NCI-H748 (cell line): ENCODE measurements around the gene CLEC10A.

Source experiments
- DNase-seq: peaks from one replicate; lab custom pipeline; 2025; ENCODE audit not compliant: unreplicated experiment; lab: John Stamatoyannopoulos, UW

The CLEC10A gene

GRCh38 chr17:7042501-7043181 lies 37.4 kb downstream of the CLEC10A start:
- DNase-seq: no peak

- DNase-seq: no peak
Observed at GRCh38 chr17:7041607-7042500, 38.2 kb downstream of the CLEC10A start.

DNA sequence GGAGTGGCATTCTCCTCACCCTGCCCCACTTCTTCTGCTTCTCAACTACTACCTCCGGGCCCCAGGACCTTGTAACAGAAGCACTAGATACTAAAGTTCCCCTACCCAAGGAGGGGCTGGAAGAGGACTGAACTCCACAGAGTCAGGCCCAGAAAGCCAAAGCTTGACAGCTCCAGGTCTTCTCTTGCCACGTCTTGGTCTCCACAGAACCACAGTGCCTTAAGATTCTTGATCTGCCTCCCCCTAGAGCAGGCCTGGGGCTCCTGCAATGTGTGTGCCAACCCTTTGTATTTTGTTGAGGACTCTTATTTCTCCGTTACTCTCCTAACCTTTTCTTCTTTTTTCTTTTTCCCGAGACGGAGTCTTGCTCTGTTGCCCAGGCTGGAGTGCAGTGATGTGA lies 40.2 kb downstream of the CLEC10A start:
- no peak for DNase-seq

DNA sequence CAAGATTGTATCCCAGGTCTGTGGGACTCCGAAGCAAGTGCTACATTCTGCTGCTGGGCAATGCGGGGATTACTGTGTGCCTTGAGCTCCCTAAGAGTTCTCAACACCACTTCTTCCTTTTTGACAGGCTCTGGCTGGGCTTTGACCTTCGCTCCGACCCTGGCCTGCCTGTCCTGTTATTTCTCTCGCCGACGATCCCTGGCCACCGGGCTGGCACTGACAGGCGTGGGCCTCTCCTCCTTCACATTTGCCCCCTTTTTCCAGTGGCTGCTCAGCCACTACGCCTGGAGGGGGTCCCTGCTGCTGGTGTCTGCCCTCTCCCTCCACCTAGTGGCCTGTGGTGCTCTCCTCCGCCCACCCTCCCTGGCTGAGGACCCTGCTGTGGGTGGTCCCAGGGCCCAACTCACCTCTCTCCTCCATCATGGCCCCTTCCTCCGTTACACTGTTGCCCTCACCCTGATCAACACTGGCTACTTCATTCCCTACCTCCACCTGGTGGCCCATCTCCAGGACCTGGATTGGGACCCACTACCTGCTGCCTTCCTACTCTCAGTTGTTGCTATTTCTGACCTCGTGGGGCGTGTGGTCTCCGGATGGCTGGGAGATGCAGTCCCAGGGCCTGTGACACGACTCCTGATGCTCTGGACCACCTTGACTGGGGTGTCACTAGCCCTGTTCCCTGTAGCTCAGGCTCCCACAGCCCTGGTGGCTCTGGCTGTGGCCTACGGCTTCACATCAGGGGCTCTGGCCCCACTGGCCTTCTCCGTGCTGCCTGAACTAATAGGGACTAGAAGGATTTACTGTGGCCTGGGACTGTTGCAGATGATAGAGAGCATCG lies 41.8 kb downstream of the CLEC10A start:
- no peak for DNase-seq

- DNase-seq: peak; percentile 98
Observed at GRCh38 chr17:7035591-7036368, 44.3 kb downstream of the CLEC10A start, which contains the start of gene SLC16A13. Gene SLC16A13, plus strand, starts transcription at chr17:7036015. Its CDS starts 368 bp downstream, at chr17:7036383.

- DNase-seq: no peak
Observed at GRCh38 chr17:7034955-7035590, 45.0 kb downstream of the CLEC10A start.

DNA sequence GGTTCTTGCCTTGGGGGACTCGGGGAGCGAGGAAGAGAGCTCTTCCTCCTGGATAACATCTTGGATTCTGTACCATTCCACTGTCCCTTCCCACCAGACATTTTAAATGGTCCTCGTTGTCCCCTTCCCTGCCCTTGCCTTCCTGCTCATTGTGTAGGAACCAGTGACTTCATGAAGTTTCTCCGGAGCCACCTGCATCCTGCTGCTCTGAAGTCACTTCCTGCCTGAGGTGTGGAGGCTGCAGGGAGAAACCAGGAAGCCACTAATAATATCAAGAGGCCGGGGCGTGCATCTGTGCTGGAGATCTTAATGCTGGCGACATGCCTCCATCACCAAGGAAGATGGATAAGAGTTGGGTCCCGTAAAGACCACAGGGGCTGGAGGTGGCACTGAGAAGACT lies 50.4 kb downstream of the CLEC10A start:
- DNase-seq: no peak

DNA sequence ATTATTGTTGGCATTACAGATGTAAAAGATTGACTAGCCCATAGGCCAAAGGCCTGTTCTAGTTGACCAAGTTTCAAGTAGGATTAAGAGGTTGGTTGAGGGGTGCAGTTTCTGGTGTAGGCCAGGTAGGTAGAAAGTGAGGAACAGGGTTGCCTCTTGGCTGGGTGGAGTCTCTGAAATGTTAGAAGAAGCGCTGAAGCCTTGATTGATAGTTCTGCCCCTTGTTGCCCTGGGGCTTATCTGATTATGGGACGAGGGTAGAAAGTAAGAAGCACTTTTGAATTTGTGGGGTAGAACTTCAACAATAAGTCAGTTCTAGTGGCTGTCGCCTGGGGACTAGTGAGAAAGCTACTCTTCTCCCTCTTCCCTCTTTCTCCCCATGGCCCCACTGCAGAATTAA lies 51.0 kb downstream of the CLEC10A start:
- DNase-seq: no peak

GRCh38 chr17:7027335-7027734 lies 52.7 kb downstream of the CLEC10A start:
- no peak for DNase-seq

DNA sequence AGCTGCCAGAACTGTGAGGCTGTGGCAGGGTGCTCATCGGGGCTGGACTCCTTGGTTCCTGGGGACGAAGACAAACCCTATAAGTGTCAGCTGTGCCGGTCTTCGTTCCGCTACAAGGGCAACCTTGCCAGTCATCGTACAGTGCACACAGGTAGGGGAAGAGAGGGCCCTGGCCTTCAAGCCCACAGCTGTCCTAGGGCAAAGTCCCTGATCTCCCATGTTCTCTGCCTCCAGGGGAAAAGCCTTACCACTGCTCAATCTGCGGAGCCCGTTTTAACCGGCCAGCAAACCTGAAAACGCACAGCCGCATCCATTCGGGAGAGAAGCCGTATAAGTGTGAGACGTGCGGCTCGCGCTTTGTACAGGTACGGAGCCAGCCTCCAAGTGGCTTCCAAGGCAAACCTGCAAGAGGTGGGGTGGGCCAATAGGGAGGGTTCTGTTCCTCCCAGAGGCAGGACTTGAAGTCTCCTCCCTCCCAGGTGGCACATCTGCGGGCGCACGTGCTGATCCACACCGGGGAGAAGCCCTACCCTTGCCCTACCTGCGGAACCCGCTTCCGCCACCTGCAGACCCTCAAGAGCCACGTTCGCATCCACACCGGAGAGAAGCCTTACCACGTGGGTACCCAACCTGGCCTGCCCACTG lies 53.5 kb downstream of the CLEC10A start:
- no peak for DNase-seq

DNA sequence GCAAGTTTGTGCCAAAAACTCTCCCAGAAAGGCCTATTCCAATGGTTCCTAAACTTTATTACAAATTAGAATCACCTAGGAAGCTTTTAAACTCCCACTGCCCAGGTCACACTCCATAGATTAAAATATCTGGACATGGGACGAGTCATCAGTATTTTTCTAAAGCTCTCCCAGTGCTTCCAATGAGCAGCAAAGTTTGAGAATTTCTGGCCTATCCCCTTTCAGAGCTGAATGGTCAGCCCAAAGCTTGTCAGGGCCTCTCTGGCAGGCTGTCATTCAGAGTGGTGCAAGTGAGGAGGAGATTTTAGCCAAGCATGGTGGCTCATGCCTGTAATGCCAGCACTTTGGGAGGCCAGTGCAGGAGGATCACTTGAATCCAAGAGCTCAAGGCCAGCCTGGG lies 54.8 kb downstream of the CLEC10A start:
- no peak for DNase-seq
